PFSK-1 (cell line): ENCODE measurements around the gene KRT73.

ENCODE experiments used
- FOXP2 ChIP-seq: optimal IDR thresholded peaks from 2 replicates; pipeline ENCODE3; 2011; ENCODE audit warnings: borderline replicate concordance, control low read depth, inconsistent platforms; ENCODE audit not compliant: insufficient read depth; ENCODE audit errors: extremely low read length, extremely low read depth
- POLR2AphosphoS5 ChIP-seq: IDR thresholded peaks from 2 replicates; pipeline ENCODE4 v1.6.1; 2012; ENCODE audit warnings: low read depth, mild to moderate bottlenecking, control low read depth, low read length, moderate library complexity
- SIN3A ChIP-seq: IDR thresholded peaks from 2 replicates; pipeline ENCODE4 v1.6.1; 2012; ENCODE audit warnings: mild to moderate bottlenecking, low read length, moderate library complexity, borderline replicate concordance; ENCODE audit not compliant: insufficient read depth
- TAF1 ChIP-seq: IDR thresholded peaks from 2 replicates; pipeline ENCODE4 v1.6.1; 2012; ENCODE audit warnings: low read length, control low read depth, borderline replicate concordance; ENCODE audit not compliant: insufficient read depth
- TF ChIP-seq, protein P1 (sequence below), 2 experiments: IDR thresholded peaks; 2 replicates each; pipeline versions ENCODE4 v1.6.1 to v1.8.0; 2011 to 2012; ENCODE audit warnings: low read depth in 2 of 2, low read length in 2 of 2, control low read depth in 1 of 2, inconsistent platforms in 1 of 2, mild to moderate bottlenecking in 1 of 2, moderate library complexity in 1 of 2; ENCODE audit not compliant: insufficient read depth in 1 of 2

DNA sequence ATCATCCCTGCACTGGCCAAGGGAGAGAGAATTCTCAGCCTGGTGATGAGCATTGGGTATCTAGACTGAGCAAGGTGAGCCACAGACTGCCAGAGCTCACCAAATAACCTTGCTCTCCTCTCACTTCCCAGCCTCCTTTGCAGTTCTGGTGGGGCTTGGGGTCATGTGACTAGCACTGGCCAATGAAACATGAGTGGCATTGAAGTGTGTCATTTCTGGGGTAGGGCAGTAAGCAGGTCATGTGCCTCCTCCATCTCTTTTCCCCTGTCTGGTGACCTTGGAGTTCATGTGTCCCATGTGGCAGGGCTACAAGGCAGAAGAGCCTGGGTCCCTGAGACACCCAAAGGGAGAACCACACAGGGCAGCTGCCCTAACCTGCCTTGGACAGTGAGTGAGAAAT is 13.5 kb downstream of the KRT73 start:
- TF ChIP-seq POLR2AphosphoS5 (no peak), SIN3A (no peak), TAF1 (no peak), FOXP2 (no peak)
- TF ChIP-seq, protein P1, sequence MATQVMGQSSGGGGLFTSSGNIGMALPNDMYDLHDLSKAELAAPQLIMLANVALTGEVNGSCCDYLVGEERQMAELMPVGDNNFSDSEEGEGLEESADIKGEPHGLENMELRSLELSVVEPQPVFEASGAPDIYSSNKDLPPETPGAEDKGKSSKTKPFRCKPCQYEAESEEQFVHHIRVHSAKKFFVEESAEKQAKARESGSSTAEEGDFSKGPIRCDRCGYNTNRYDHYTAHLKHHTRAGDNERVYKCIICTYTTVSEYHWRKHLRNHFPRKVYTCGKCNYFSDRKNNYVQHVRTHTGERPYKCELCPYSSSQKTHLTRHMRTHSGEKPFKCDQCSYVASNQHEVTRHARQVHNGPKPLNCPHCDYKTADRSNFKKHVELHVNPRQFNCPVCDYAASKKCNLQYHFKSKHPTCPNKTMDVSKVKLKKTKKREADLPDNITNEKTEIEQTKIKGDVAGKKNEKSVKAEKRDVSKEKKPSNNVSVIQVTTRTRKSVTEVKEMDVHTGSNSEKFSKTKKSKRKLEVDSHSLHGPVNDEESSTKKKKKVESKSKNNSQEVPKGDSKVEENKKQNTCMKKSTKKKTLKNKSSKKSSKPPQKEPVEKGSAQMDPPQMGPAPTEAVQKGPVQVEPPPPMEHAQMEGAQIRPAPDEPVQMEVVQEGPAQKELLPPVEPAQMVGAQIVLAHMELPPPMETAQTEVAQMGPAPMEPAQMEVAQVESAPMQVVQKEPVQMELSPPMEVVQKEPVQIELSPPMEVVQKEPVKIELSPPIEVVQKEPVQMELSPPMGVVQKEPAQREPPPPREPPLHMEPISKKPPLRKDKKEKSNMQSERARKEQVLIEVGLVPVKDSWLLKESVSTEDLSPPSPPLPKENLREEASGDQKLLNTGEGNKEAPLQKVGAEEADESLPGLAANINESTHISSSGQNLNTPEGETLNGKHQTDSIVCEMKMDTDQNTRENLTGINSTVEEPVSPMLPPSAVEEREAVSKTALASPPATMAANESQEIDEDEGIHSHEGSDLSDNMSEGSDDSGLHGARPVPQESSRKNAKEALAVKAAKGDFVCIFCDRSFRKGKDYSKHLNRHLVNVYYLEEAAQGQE (IDR thresholded peaks at IDR 0.05; ENCODE audit: insufficient read depth in 1 of 2, low read depth in 2 of 2, low read length in 2 of 2): no peak
